Hindlimb muscle (tissue), 1 donor: Measurements from ENCODE around the gene PYM1. TPM values are rescaled to one million over a fixed set of nuclear protein-coding genes. Genes with fewer than 3 reads are reported as not detected.
"Not testable (repeated sequence)": the region's sequence is repeated elsewhere in the genome, so short reads cannot be mapped to it uniquely, and the experiment has no call there.

Experiments
- DNase-seq: peaks from one replicate; pipeline ENCODE4 v3.0.0-alpha.2; 2013
- polyA plus RNA-seq: library from polyadenylated mRNA; unstranded; fragments of 120-200 nt; gene quantifications from one replicate; pipeline ENCODE4 v1.2.1, GENCODE V29; 2013; ENCODE audit not compliant: insufficient read length

The PYM1 gene
- polyA plus RNA-seq, 1 donor, result 18.9 TPM

- no peak for DNase-seq
Observed at GRCh38 chr12:55908726-55909512, 18.8 kb downstream of the PYM1 start.

DNA sequence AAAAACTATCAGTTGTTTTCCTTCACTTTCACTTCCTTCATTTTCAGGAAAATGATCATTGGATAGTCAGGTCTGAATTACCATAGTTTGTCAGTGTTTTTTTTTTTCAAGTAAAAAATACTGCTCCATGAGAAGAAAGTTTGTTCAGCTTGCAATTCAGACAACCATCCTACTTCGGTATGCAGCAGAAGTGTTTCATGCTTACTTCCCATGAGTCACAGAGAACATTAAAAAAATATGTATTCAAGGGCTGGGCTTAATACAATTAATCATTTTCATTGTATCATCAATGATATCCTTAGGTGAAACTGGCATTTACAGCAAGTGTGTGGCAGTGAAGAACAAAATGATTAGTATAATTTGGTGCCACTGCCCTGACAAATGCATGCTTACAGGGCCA is 21.6 kb downstream of the PYM1 start:
- no peak for DNase-seq

- DNase-seq, result no peak
Observed at GRCh38 chr12:55901881-55902490, 25.7 kb downstream of the PYM1 start.

DNA sequence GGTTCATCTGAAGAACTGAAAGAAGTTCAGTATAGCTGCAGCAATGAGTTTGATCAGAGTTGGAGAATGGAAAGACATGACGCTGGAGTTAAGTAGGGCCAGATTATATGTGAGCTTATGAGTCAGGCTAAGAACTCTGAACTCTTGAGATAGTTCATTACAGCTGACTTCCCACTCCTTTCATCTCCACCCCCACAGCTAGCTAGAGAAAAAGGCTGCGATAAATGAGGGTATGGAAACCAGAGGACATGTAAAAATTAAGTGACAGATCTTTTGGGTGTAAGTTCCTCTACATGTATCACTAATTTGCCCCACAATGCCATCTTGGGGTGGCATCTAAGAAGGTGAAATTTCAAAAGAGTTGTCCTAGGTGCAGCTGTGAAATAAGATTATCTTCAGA is 28.6 kb downstream of the PYM1 start:
- DNase-seq, result no peak

DNA sequence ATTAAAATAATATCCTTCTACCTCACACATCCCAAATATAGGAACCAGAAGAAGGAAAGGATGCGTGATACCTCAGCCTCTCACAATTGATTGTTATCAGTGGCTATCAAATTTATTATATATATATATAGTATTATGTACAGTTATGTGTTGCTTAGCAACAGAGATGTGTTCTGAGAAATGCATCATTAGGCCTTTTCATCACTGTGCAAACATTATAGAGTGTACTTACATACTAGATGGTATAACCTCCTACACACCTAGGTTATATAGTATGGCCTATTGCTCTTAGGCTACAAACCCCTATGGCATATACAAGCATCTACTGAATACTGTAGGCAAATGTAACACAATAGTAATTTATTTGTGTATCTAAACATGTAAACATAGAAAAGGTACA is 34.0 kb downstream of the PYM1 start:
- no peak for DNase-seq

- DNase-seq, result no peak
Observed at GRCh38 chr12:55891310-55891709, 36.4 kb downstream of the PYM1 start.

- no peak for DNase-seq
Observed at GRCh38 chr12:55885113-55885512, 42.6 kb downstream of the PYM1 start.

DNA sequence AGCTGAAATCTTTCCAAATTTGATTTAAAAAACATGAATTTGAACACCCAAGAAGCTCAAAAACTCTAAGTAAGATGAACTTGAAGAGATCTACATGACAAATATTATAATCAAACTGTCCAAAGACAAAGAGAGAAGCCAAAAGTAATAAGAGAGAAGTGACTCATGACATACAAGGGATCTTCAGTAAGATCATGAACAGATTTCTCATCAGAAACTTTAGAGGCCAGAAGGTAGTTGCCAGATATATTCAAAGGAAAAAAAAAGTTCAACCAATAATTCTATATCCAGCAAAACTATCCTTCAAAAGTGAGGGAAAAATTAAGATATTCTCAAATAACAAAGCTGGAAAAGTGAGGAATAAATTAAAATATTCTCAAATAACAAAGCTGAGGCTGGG is 49.9 kb downstream of the PYM1 start:
- DNase-seq, result no peak

- no peak for DNase-seq
Observed at GRCh38 chr12:55875704-55876467, 51.8 kb downstream of the PYM1 start.

DNA sequence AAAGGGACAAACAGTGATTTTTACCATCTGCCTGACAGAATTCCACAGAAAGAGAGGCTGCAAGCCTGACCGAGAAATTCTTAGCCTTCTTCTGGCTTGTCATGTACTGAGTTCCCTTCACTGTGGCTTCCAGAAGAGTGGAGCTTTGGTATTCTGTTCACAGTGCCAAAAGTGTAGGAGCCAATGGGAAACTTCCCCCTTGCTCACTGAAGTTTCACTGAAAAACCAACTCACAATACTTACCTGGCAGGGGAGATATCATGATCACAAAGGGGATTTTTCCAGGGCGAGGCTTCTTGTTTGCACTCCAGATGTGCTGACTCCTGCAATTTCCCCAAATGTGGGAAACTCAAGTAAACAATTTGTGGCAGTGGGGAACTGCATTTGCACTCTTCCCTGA is 53.3 kb downstream of the PYM1 start:
- DNase-seq, result no peak

- DNase-seq, result not testable (repeated sequence)
Observed at GRCh38 chr12:55866454-55867004, 61.2 kb downstream of the PYM1 start.

- DNase-seq, result no peak
Observed at GRCh38 chr12:55865327-55865726, 62.4 kb downstream of the PYM1 start.

- not testable (repeated sequence) for DNase-seq
Observed at GRCh38 chr12:55862931-55863330, 64.8 kb downstream of the PYM1 start.

- no peak for DNase-seq
Observed at GRCh38 chr12:55862286-55862685, 65.4 kb downstream of the PYM1 start.

GRCh38 chr12:55861871-55862270 is 65.8 kb downstream of the PYM1 start:
- DNase-seq, result no peak

- DNase-seq, result no peak
Observed at GRCh38 chr12:55861396-55861795, 66.3 kb downstream of the PYM1 start.

GRCh38 chr12:55852740-55853139 is 75.0 kb downstream of the PYM1 start:
- no peak for DNase-seq

Other genes starting within 250 kb of the PYM1 start
- 466 TPM for gene ITGA7, start 220.0 kb downstream of the PYM1 start, polyA plus RNA-seq
- gene BLOC1S1, start 211.8 kb downstream of the PYM1 start, polyA plus RNA-seq, result 109 TPM
- 31.4 TPM for gene RDH5, start 207.5 kb downstream of the PYM1 start, polyA plus RNA-seq
- gene CD63, start 198.9 kb downstream of the PYM1 start, polyA plus RNA-seq, result 781 TPM
- gene GDF11, start 184.8 kb downstream of the PYM1 start, polyA plus RNA-seq, result 17.2 TPM
- gene SARNP, start 110.2 kb downstream of the PYM1 start, polyA plus RNA-seq, result 64.9 TPM
- gene ORMDL2, start 109.9 kb downstream of the PYM1 start, polyA plus RNA-seq, result 16.4 TPM
- 23.3 TPM for gene DNAJC14, start 98.3 kb downstream of the PYM1 start, polyA plus RNA-seq
- 3.8 TPM for gene MMP19, start 85.0 kb downstream of the PYM1 start, polyA plus RNA-seq
- 16.3 TPM for gene DGKA, start 3.3 kb upstream of the PYM1 start, polyA plus RNA-seq
- gene PMEL, start 38.1 kb upstream of the PYM1 start, polyA plus RNA-seq, result 2.0 TPM
- 23.7 TPM for gene CDK2, start 38.9 kb upstream of the PYM1 start, polyA plus RNA-seq
- 124 TPM for gene RAB5B, start 46.2 kb upstream of the PYM1 start, polyA plus RNA-seq
- gene SUOX, start 69.4 kb upstream of the PYM1 start, polyA plus RNA-seq, result 14.6 TPM
- 11.9 TPM for gene IKZF4, start 93.1 kb upstream of the PYM1 start, polyA plus RNA-seq
- 467 TPM for gene RPS26, start 114.0 kb upstream of the PYM1 start, polyA plus RNA-seq
- 212 TPM for gene ERBB3, start 152.3 kb upstream of the PYM1 start, polyA plus RNA-seq
- 115 TPM for gene PA2G4, start 176.7 kb upstream of the PYM1 start, polyA plus RNA-seq
- gene RPL41, start 188.7 kb upstream of the PYM1 start, polyA plus RNA-seq, result 4,856 TPM
- gene ZC3H10, start 190.4 kb upstream of the PYM1 start, polyA plus RNA-seq, result 6.0 TPM
- gene ESYT1, start 200.4 kb upstream of the PYM1 start, polyA plus RNA-seq, result 87.7 TPM
- 426 TPM for gene MYL6B, start 224.7 kb upstream of the PYM1 start, polyA plus RNA-seq
- 1,238 TPM for gene MYL6, start 230.5 kb upstream of the PYM1 start, polyA plus RNA-seq